ENCODE data around the gene HLF.
"Not testable (repeated sequence)": the region's sequence is repeated elsewhere in the genome, so short reads cannot be mapped to it uniquely, and the experiment has no call there.

Gene HLF

GRCh38 chr17:55323518-55324295 lies 58.9 kb downstream of the HLF start:
- no peak overlapping the region for H3K4me3 ChIP-seq (ENCODE audit: low read depth, low read length)
- TF ChIP-seq, protein P1, sequence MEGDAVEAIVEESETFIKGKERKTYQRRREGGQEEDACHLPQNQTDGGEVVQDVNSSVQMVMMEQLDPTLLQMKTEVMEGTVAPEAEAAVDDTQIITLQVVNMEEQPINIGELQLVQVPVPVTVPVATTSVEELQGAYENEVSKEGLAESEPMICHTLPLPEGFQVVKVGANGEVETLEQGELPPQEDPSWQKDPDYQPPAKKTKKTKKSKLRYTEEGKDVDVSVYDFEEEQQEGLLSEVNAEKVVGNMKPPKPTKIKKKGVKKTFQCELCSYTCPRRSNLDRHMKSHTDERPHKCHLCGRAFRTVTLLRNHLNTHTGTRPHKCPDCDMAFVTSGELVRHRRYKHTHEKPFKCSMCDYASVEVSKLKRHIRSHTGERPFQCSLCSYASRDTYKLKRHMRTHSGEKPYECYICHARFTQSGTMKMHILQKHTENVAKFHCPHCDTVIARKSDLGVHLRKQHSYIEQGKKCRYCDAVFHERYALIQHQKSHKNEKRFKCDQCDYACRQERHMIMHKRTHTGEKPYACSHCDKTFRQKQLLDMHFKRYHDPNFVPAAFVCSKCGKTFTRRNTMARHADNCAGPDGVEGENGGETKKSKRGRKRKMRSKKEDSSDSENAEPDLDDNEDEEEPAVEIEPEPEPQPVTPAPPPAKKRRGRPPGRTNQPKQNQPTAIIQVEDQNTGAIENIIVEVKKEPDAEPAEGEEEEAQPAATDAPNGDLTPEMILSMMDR (IDR thresholded peaks at IDR 0.05; ENCODE audit: low read depth, low read length), result no peak
- no peak for DNase-seq (ENCODE audit: low read depth, low spot score)
- in situ Hi-C loops (cut with HindIII; ENCODE audit: low sequenced_read_pairs), result no loop called here

GRCh38 chr17:55324296-55324978 lies 59.7 kb downstream of the HLF start:
- in situ Hi-C loops (cut with HindIII; ENCODE audit: low sequenced_read_pairs), result no loop called here
- H3K4me3 ChIP-seq (ENCODE audit: low read depth, low read length), result no peak overlapping the region
- no peak for DNase-seq (ENCODE audit: low read depth, low spot score)
- TF ChIP-seq, protein P1 (IDR thresholded peaks at IDR 0.05; ENCODE audit: low read depth, low read length), result no peak

GRCh38 chr17:55325406-55325805 lies 60.6 kb downstream of the HLF start:
- DNase-seq (ENCODE audit: low read depth, low spot score), result no peak
- in situ Hi-C loops (cut with HindIII; ENCODE audit: low sequenced_read_pairs), result no loop called here

DNA sequence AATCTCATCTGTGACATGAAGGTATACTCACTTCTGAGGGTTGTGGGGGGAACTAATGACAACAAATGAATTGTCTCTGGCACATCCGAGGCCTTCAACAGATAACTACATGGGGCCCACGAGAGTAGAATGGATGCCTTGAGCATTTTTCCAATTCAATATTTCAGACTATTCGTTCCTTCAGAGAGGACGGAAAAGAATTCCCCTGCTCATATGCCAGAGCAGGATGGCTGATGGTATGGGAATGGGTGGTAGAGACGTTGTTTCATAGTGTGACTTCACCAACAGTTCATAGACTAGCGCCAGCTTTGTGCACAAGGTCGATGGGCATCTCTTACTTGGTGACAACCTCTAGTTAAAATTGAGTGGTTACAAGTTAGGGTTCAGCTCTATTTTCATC lies 61.3 kb downstream of the HLF start:
- in situ Hi-C loops (cut with HindIII; ENCODE audit: low sequenced_read_pairs), result no loop called here
- TF ChIP-seq, protein P1 (IDR thresholded peaks at IDR 0.05; ENCODE audit: low read depth, low read length), result no peak
- H3K4me3 ChIP-seq (ENCODE audit: low read depth, low read length), result no peak overlapping the region
- DNase-seq (ENCODE audit: low read depth, low spot score), result no peak

More at GRCh38 chr17:55325406-55325805, 60.6 kb downstream of the HLF start:
- no peak overlapping the region for H3K4me3 ChIP-seq (ENCODE audit: low read depth, low read length)
- TF ChIP-seq, protein P1 (IDR thresholded peaks at IDR 0.05; ENCODE audit: low read depth, low read length), result no peak

DNA sequence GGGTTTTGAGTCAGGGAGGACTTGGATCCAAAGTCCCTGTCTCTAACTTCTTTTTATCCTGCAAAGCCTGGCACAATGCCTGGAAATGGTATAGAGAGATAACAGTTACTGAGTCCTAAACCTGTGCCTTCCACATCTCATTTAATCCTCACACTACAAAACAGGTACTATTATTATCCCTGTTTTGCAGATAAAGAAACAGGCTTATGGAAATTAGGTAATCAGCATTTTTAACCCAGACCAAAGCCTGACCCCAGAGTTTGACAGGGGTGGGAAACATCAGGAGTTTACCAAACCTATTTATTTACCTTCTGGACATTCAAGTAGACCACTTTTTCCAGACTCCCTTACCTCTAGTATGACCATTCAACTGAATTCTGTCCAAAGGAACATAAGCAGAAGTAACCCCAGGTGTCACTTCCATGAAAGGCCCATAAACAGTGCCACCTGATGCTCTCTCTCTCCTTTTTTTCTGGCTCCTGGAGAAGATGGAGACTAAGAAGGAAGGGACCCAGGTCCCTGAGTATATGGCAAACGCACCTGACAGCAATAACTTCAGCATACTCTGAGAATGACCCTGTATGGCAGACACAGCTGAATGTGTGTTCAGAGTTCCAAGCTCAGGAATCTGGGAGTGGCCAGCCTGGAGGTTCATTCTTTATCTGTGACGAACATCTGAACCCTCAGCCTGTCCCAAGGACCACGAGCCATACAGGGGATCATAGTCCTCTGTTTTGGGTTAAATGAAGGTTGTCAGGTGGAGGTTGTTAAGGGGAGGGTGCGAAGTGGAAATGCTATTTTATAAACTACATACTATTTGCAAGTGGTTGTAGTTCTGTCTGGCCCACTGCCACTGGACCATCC lies 62.7 kb downstream of the HLF start:
- in situ Hi-C loops (cut with HindIII; ENCODE audit: low sequenced_read_pairs), result no loop called here
- DNase-seq (ENCODE audit: low read depth, low spot score), result no peak
- H3K4me3 ChIP-seq (ENCODE audit: low read depth, low read length), result no peak overlapping the region
- TF ChIP-seq, protein P1 (IDR thresholded peaks at IDR 0.05; ENCODE audit: low read depth, low read length), result no peak

DNA sequence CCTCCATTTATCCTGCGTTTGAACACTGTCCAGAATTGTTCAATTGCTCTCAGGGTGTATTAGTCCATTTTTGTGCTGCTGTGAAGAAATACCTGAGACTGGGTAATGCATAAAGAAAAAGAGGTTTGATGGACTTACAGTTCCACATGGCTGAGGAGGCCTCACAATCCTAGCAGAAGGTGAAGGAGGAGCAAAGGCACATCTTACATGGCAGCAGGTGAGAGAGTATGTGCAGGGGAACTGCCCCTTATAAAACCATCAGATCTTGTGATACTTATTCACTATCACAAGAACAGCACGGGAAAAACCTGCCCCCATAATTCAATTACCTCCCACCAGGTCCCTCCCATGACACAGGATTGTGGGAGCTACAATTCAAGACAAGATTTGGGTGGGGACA lies 63.8 kb downstream of the HLF start:
- DNase-seq (ENCODE audit: low read depth, low spot score); in situ Hi-C loops (cut with HindIII; ENCODE audit: low sequenced_read_pairs); H3K4me3 ChIP-seq (ENCODE audit: low read depth, low read length): not testable (repeated sequence)
